NCI-H524 (cell line): ENCODE results near the gene DSTYK.
A peak's percentile ranks its signal among the peaks of the same experiment; 100 is the strongest.

ENCODE experiments used
- DNase-seq, 2 experiments: peaks; one replicate each; lab custom pipeline; 2025; lab: John Stamatoyannopoulos, UW

The DSTYK gene, protein sequence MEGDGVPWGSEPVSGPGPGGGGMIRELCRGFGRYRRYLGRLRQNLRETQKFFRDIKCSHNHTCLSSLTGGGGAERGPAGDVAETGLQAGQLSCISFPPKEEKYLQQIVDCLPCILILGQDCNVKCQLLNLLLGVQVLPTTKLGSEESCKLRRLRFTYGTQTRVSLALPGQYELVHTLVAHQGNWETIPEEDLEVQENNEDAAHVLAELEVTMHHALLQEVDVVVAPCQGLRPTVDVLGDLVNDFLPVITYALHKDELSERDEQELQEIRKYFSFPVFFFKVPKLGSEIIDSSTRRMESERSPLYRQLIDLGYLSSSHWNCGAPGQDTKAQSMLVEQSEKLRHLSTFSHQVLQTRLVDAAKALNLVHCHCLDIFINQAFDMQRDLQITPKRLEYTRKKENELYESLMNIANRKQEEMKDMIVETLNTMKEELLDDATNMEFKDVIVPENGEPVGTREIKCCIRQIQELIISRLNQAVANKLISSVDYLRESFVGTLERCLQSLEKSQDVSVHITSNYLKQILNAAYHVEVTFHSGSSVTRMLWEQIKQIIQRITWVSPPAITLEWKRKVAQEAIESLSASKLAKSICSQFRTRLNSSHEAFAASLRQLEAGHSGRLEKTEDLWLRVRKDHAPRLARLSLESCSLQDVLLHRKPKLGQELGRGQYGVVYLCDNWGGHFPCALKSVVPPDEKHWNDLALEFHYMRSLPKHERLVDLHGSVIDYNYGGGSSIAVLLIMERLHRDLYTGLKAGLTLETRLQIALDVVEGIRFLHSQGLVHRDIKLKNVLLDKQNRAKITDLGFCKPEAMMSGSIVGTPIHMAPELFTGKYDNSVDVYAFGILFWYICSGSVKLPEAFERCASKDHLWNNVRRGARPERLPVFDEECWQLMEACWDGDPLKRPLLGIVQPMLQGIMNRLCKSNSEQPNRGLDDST

DNA sequence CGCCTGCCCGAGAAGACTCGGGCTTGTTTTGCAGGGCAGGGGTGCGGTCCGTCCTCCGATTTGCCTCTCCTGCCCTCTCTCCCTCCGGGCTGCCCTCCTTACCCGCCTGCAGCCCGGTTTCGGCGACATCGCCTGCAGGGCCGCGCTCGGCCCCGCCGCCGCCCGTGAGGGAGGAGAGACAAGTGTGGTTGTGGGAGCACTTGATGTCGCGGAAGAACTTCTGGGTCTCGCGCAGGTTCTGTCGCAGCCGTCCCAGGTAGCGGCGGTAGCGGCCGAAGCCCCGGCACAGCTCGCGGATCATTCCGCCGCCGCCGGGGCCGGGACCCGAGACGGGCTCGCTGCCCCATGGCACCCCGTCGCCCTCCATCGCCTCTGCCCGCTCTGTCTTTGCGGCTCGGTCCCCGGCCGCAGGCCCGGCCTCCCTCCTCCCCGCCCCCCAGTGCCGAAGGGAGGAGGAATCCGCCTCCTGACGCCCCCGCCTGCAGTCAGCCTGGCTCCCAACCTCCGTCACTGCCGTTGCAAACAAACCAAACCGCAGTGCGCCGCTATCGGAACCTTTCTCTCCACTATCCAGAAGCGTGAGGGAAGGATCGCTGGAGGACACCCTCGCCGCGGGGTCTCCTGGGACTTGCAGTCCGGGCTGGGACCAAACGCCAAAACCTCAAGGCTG, at the start of gene DSTYK:
Gene DSTYK, minus strand, starts transcription at position 534 of the 670 bp plus-strand sequence. Its CDS starts 167 bp downstream, at position 367.
- DNase-seq: peak; percentile 87 to 93

- DNase-seq: no peak
Observed at GRCh38 chr1:205259998-205260397, 48.5 kb upstream of the DSTYK start.

DNA sequence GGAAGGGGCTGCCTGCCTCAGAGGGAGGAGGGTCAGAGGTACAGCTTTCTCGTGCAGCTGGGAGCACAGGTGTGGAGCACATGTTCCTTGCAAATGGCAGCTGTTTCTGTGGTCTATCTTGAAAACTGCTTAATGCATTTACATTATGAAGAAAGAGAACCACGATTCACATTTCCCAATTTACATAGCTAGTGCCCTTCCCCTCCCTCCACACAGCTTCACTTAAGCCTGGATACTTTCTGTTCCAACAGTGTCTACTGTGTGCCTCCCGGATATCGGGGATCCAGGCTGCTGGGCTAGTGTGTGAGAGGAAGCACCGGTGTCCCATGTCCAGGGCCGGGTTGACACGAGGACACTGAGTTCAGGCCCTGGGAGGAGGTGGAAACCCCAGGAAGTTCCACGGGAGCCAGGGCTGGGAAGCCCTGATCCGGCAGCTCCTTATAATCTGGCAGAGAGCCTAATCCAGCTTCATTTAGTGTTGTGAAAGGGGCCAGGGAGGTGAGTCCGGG, 47.9 kb upstream of the DSTYK start:
- DNase-seq: peak in 1 of 2 experiments; percentile 29

- DNase-seq: no peak
Observed at GRCh38 chr1:205258719-205259118, 47.2 kb upstream of the DSTYK start.

DNA sequence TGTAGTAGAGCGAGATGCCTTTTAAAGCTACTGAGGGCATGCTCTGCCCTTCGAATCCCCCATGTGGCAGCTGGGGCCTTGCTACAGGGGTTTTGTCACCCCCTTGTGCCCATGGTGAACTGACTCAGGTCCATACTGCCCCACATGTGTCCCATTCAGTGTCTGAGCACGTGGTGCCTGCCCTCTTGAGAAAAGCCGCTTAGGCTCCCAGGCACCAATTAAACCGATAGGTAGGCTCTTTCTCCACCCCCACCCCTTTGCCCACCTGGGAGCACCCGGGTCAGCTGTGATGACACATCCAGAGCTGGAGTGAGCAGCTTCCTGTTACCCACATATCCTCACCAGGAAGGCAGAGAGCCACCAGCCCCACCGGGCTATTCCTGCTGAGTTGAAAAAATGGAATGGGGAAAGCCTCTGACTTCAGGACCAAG, 46.8 kb upstream of the DSTYK start:
- DNase-seq: peak; percentile 89 to 93

DNA sequence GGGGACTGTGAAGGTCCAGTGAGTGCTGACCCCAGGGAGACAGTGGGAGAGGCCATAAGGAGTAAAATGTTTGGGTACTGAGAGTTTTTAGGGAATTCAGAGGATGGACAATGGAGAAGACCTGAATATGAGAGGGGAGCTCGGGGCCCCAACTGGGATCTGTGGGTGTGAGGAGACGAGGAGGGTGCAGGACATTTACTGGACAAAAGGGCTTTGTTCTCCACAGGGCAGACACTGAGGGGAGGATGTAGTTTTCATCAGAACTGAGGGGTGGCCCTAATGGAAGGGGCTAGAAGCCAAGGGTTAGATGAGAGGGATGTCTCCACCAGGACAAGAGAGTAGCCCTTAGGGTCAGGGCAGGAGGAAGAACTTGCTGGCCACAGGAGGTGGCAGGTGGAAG, 46.2 kb upstream of the DSTYK start:
- DNase-seq: no peak

DNA sequence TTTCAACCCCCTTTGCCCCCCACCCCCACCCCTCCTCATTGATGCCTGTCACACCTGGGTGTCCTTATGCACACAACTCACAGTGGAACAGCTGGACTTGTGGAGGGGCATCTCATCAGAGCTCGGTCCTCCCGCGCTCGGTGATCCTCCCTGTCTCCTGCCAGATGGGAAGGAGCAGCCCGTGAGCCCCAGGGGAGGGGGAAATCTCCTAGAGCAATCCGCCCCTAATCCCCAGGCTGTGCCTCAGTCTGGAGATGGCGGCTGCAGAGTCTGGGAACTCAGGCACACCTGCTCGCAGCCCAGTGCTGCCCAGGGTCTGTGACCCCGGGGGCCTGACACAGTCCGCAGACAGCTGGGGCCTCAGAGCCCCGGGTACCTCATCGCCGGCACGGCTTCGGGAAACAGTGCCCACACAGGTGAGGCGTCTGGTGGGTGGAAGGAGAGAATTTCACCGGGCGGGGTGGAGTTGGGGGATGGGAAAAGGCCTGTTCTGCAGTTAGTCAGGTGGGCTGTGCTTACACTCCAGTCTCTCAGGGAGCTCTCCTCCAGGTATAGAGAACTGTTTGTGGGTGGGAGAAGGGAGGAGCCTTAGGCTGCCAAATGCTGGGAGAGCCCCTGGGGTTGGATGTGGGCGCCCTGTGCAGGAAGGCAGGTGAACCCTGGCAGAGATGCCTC, 45.6 kb upstream of the DSTYK start:
- DNase-seq: peak; percentile 81 to 94

DNA sequence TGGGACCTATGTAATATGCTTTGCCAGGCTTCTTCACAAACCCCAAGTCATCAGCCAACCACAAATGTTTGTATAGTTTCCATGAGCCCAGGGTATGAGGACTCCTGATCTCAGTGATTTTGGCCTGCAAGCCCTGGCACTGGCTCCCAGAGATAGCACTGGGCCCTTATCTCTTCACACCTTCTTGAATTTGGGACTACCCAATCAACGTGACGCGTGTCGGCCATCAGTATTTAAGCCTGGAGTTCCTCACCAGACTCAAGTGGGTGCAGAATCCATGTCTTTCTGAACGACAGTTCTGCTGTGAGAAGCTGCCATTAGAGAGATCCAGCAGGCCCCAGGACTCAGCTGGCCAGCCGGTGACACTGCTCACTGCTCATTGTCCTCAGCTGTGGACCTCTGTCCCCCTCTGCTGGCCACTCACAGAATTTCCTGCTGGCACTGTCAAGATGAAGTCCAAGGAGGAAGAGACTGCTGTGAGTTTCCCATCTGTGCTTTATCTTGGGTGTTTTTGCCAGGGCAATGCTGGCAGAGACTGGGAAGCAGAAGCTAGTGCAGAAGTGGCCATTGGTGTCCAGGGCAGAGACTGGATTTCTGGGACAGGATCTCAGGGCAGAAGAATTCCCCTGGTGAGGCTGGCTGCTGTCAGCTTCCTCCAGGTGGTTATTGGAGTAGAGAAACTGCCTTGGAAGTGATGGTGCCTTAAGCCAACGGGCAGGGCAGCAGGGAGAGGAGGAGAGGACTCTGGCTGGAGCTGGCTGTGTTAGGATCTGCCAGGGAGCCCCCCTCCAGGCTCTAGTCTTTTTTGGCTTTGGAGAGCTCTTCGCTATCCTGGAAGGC, 44.7 kb upstream of the DSTYK start:
- peak; percentile 85 to 90 for DNase-seq

GRCh38 chr1:205251576-205251975, 40.1 kb upstream of the DSTYK start:
- DNase-seq: no peak

GRCh38 chr1:205250699-205251098, 39.2 kb upstream of the DSTYK start:
- no peak for DNase-seq

DNA sequence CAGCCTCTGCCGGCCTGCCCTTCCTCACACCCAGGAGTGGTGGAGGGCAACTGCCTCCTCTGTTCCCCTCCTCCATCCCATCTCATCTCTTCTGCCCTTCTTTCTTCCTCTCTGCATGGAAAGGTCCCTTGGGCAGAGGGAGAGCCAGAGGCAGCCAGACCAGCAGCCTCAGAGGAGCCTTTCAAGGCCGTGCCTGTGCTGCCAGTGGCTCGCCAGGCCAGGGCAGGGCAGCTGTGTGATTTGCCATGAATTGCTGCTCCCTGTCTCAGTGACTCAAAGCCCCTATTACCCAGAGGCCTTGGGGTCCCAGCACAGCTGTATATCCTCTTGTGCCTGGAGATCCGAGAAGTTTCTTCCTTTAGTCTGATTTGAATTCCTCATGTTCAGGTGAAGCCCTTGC, 38.1 kb upstream of the DSTYK start:
- DNase-seq: no peak

- DNase-seq: no peak
Observed at GRCh38 chr1:205248793-205249601, 37.5 kb upstream of the DSTYK start.

DNA sequence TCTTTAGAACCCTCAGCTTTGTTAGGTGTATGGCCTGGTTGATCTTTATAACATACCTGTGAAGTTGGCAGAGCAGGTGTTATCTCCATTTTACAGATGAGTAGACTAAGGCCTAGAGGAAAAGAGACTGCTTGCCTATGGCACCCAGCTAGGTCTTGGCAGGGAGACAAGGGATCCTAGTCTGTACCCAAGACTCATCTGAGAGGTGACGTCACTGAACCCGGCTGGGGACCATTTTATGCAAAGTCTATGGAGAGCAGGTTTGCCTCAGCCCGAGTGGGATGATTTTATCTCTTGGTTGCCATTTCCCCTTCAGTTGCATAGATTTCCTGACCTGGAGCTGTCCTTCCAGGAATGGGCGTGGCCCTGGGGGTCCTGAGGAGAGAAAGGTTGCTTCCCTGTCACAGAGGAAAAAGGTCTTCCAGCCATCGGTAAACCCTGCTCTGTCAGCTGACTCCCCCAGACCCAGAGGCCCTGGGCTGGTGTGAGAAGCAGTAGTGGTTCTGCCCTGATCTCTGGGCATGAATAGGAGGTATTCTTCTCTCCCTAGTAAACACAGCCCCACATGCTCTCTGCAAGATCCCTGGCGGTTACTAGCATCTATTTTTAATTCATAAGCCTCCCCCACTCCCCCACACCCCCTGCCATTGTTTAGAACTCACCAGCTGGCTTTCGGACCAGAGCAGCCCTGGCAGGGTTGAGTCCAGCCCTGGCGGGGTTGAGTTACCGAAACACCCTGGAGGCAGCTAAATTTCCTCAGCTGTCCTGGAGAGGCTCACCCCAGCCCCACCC, 35.8 kb upstream of the DSTYK start:
- peak in 1 of 2 experiments; percentile 17 for DNase-seq

GRCh38 chr1:205246351-205247119, 35.0 kb upstream of the DSTYK start:
- DNase-seq: no peak

GRCh38 chr1:205245096-205245495, 33.6 kb upstream of the DSTYK start:
- DNase-seq: no peak

- no peak for DNase-seq
Observed at GRCh38 chr1:205244384-205244783, 32.9 kb upstream of the DSTYK start.

- DNase-seq: no peak
Observed at GRCh38 chr1:205243350-205244191, 32.1 kb upstream of the DSTYK start.
